Measurements from ENCODE around the gene ARRDC4. TPM values are rescaled to one million over a fixed set of nuclear protein-coding genes. Genes with fewer than 3 reads are reported as not detected.

Gene ARRDC4
- total and polyA plus RNA-seq, 2 of the 4 experiments (the other 2 are of a cell fraction), result 5.3 to 9.1 TPM

DNA sequence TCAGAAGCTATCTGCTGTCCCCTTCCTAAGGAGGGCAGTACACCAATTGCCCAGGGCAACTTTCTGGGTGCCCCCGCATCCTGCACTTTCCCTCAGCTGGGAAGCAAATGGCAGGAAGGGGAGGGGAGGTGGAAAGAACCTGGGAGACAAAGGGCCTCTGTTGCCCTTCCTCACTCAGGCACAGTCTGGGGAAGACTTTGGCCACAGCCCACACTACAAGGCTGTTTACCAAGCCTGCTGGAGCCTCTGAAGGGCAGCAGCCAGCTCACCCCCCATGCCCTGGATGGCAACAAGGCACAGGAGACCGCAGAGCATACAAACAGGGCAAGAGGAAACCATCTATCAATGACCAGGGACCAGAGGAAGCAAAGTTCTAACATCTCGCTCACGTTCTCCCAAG, 42.4 kb downstream of the ARRDC4 start:
- Histone ChIP-seq H2AFZ (replicated peaks; ENCODE audit: low read length, poor library complexity) (no peak overlapping the region), H3K36me3 (ENCODE audit: control insufficient read depth, insufficient read depth, low read length) (no peaks in the 10 kb centered on the region), H4K91ac (ENCODE audit: insufficient read depth, low read depth, low read length) (no peak overlapping the region), H3K27ac (ENCODE audit: insufficient read depth, low read length) (no peak overlapping the region), H3K23ac (ENCODE audit: low read depth, low read length) (no peak overlapping the region), H3K4me2 (ENCODE audit: low read depth, low read length) (no peak overlapping the region), H2BK15ac (ENCODE audit: low read depth, low read length) (no peak overlapping the region), H3K4me3 (ENCODE audit: insufficient read depth, low read depth, low read length) (no peak overlapping the region), H3K4ac (ENCODE audit: low read depth, low read length) (no peak overlapping the region), H2BK120ac (ENCODE audit: low read depth, low read length) (no peak overlapping the region), H3K9me3 (ENCODE audit: control insufficient read depth, insufficient read depth, low read length) (peaks cover 9% of the 10 kb centered on the region), H3K14ac (replicated peaks; ENCODE audit: low read depth, low read length) (no peak overlapping the region), H3K9me1 (ENCODE audit: insufficient read depth, low read length) (no peaks in the 10 kb centered on the region), H3K18ac (ENCODE audit: low read depth, low read length) (no peak overlapping the region), H3K79me1 (ENCODE audit: low read depth in 1 of 2, low read length in 2 of 2) (no peaks in the 10 kb centered on the region), H4K8ac (ENCODE audit: low read depth in 2 of 2, low read length in 2 of 2) (no peak overlapping the region), H3K4me1 (ENCODE audit: control insufficient read depth, insufficient read depth, low read length) (no peaks in the 10 kb centered on the region), H3K27me3 (ENCODE audit: control insufficient read depth, insufficient read depth, low read length) (no peaks in the 10 kb centered on the region), H4K20me1 (ENCODE audit: insufficient read depth, low read length) (no peaks in the 10 kb centered on the region), H2AK5ac (ENCODE audit: low read depth, low read length) (no peak overlapping the region), H3K56ac (ENCODE audit: extremely low read depth, insufficient read depth, low read length) (no peak overlapping the region), H2BK20ac (ENCODE audit: low read depth, low read length) (no peak overlapping the region), H2BK5ac (ENCODE audit: low read depth, low read length, poor library complexity, severe bottlenecking) (no peak overlapping the region), H3K9ac (ENCODE audit: low read depth, low read length) (no peak overlapping the region), H4K5ac (ENCODE audit: low read depth, low read length) (no peak overlapping the region), H2AK9ac (replicated peaks; ENCODE audit: low read depth, low read length, poor library complexity) (no peak overlapping the region)
- ChIA-PET POLR2A (ENCODE audit: unreplicated experiment) (no interaction called here), CTCF (no interaction called here)
- DNase-seq, result no peak
- dilution Hi-C loops (cut with HindIII; ENCODE audit: low sequenced_read_pairs, unreplicated experiment) (no loop called here), intact Hi-C loops (cut with micrococcal nuclease) (loop anchor here (10.0 kb wide), 1 partner anchor 72 kb away; no protein-coding TSS in a partner anchor), in situ Hi-C loops (cut with MboI; ENCODE audit: low sequenced_read_pairs) (no loop called here)
- no peak for TF ChIP-seq CEBPB (IDR thresholded peaks at IDR 0.05; ENCODE audit: low read depth, low read length)
- TF ChIP-seq RFX5 (IDR thresholded peaks at IDR 0.05; ENCODE audit: low read depth, low read length), result no peak
- no peak for TF ChIP-seq MXI1 (IDR thresholded peaks at IDR 0.05; ENCODE audit: borderline replicate concordance, low read depth, low read length)
- no peak for TF ChIP-seq FOS (IDR thresholded peaks at IDR 0.05; ENCODE audit: low read depth, low read length)
- WGBS, 2 experiments (ENCODE audit: extremely low coverage in 2 of 2, insufficient read length in 1 of 2), result 70% methylated on average over 3 of the region's 4 CpGs; no CpG with 5 or more reads in 1 of the 2 experiments
- BruUV-seq (replicated peaks), result no TSS peak
- ATAC-seq (ENCODE audit: low read depth), result no peak

Measured in IMR-90 (cell line).